K562 (cell line): Measurements from ENCODE around the gene KLK7. TPM values are rescaled to one million over a fixed set of nuclear protein-coding genes. Genes with fewer than 3 reads are reported as not detected.

Experiments
- ATAC-seq: fragments of 200-7000 bp; cut with Tn5 transposase; 3 replicates; pipeline ENCODE4 v1.9.1; 2020; ENCODE audit warnings: moderate library complexity
- BruUV-seq: library from RNA; stranded (reverse); fragments of 400-500 nt; replicated peaks from 2 replicates; lab custom pipeline; 2021; lab: Mats Ljungman, UMichigan
- CTCF ChIA-PET: fragments of 300-600 bp; formaldehyde crosslinking; extraction: SDS; loops from one replicate; lab custom pipeline; 2021; ENCODE audit warnings: low intra/inter-chr PET ratio; lab: Yijun Ruan, JAX
- POLR2A ChIA-PET: fragments of 300-600, 350-650 bp; sonication (Branson Sonifier 250); formaldehyde crosslinking; extraction: SDS; loops from one replicate; lab custom pipeline; 2021; ENCODE audit warnings: antibody characterized with exemption, inconsistent platforms; lab: Yijun Ruan, JAX
- DNase-seq, 4 experiments: peaks; one replicate each; pipeline versions ENCODE4 v3.0.0 to v3.0.0-alpha.2; 2011 to 2018; ENCODE audit warnings: low spot score in 3 of 4, mixed read lengths in 3 of 4; ENCODE audit errors: extremely low read depth in 1 of 4
- FAIRE-seq: peaks from 2 replicates; lab custom pipeline; 2011; peaks lifted over from hg19 to GRCh38; lab: Jason Lieb, UNC
- H2AFZ ChIP-seq: 2 replicates; pipeline ENCODE4 v1.6.0; 2011; ENCODE audit warnings: low read depth, low read length, control low read depth, inconsistent platforms
- H3K27ac ChIP-seq: fragments of 200-600 bp; 3 replicates; pipeline ENCODE4 v1.8.0; 2011; ENCODE audit warnings: low read depth, mild to moderate bottlenecking, control low read depth, inconsistent platforms, low read length, moderate library complexity, mixed read lengths; ENCODE audit errors: extremely low read depth
- H3K27me3 ChIP-seq, 2 experiments: fragments of 300-600 bp in 1 of 2; 2 replicates in 1 of 2; 3 replicates in 1 of 2; pipeline versions ENCODE4 v1.6.0 to v1.8.0; 2011; ENCODE audit warnings: inconsistent platforms in 2 of 2, low read length in 2 of 2, mild to moderate bottlenecking in 1 of 2, mixed read lengths in 1 of 2, moderate library complexity in 1 of 2; ENCODE audit not compliant: control insufficient read depth in 2 of 2, insufficient read depth in 2 of 2
- H3K36me3 ChIP-seq: fragments of 300-600 bp; 3 replicates; pipeline ENCODE4 v1.8.0; 2011; ENCODE audit warnings: mild to moderate bottlenecking, low read length, inconsistent platforms; ENCODE audit not compliant: control insufficient read depth, insufficient read depth
- H3K4me1 ChIP-seq, 2 experiments: fragments of 200-600 bp in 1 of 2; replicated peaks in 1 of 2; 2 replicates in 1 of 2; 3 replicates in 1 of 2; pipeline versions ENCODE4 v1.5.1 to v1.8.0; 2011; ENCODE audit warnings: inconsistent platforms in 2 of 2, low read length in 2 of 2, mild to moderate bottlenecking in 1 of 2, mixed read lengths in 1 of 2, moderate library complexity in 1 of 2; ENCODE audit not compliant: control insufficient read depth in 2 of 2, insufficient read depth in 2 of 2
- H3K4me2 ChIP-seq: 2 replicates; pipeline ENCODE4 v1.6.1; 2011; ENCODE audit warnings: low read length, control low read depth, inconsistent platforms, mixed read lengths; ENCODE audit not compliant: insufficient read depth
- H3K4me3 ChIP-seq: fragments of 200-600 bp; sonication (generic), shearing (Covaris generic); 2 replicates; pipeline ENCODE4 v1.5.1; 2016; ENCODE audit warnings: control low read depth, inconsistent platforms
- H3K79me2 ChIP-seq: fragments of 200-600 bp; 3 replicates; pipeline ENCODE4 v1.8.0; 2011; ENCODE audit warnings: low read length, inconsistent platforms; ENCODE audit not compliant: control insufficient read depth, insufficient read depth
- H3K9ac ChIP-seq, 2 experiments: 2 replicates each; pipeline versions ENCODE4 v1.6.0 to v1.6.1; 2011; ENCODE audit warnings: low read depth in 2 of 2, low read length in 2 of 2, control low read depth in 1 of 2, inconsistent platforms in 1 of 2, mild to moderate bottlenecking in 1 of 2, mixed read lengths in 1 of 2; ENCODE audit not compliant: insufficient read depth in 1 of 2
- H3K9me1 ChIP-seq: one replicate; pipeline ENCODE4 v1.6.0; 2011; ENCODE audit warnings: inconsistent platforms, mild to moderate bottlenecking, low read length, moderate library complexity; ENCODE audit not compliant: control insufficient read depth, insufficient read depth
- H3K9me3 ChIP-seq: replicated peaks from 2 replicates; pipeline ENCODE4 v1.5.1; 2011; ENCODE audit warnings: low read depth, low read length, inconsistent platforms; ENCODE audit not compliant: control insufficient read depth, insufficient read depth
- H4K20me1 ChIP-seq: replicated peaks from 2 replicates; pipeline ENCODE4 v1.6.1; 2011; ENCODE audit warnings: low read length, inconsistent platforms, mixed read lengths; ENCODE audit not compliant: control insufficient read depth, insufficient read depth
- HMBOX1 ChIP-seq: sonication (generic); IDR thresholded peaks from 2 replicates; pipeline ENCODE4 v1.6.1; 2016
- SIRT6 ChIP-seq: IDR thresholded peaks from one replicate; pipeline ENCODE4 v1.6.1; 2012; ENCODE audit warnings: low read depth, mild to moderate bottlenecking, control low read depth, inconsistent platforms, low read length, moderate library complexity
- YY1 ChIP-seq, 3 experiments: IDR thresholded peaks; 2 replicates each; pipeline ENCODE4 v1.6.1; 2011; ENCODE audit warnings: low read length in 2 of 3, mild to moderate bottlenecking in 2 of 3, moderate library complexity in 2 of 3, borderline replicate concordance in 1 of 3, control low read depth in 1 of 3, low read depth in 1 of 3; ENCODE audit not compliant: insufficient read depth in 3 of 3, insufficient replicate concordance in 2 of 3, control insufficient read depth in 1 of 3, insufficient read length in 1 of 3; ENCODE audit errors: extremely low read depth in 1 of 3
- ZNF124 ChIP-seq: sonication (generic); formaldehyde crosslinking; IDR thresholded peaks from 2 replicates; pipeline ENCODE4 v1.8.1; 2022; ENCODE audit warnings: missing genetic modification reagents
- ZNF398 ChIP-seq: fragments of 250-450 bp; sonication (Bioruptor Pico); IDR thresholded peaks from 2 replicates; pipeline ENCODE4 v1.8.0; 2021; ENCODE audit warnings: moderate library complexity, mild to moderate bottlenecking, inconsistent platforms
- WGBS: fragments of 100-300 bp; shearing (Covaris generic); methylation state at CpG from one replicate; pipeline ENCODE4 v1.1.6; 2016; ENCODE audit warnings: low coverage, mixed read lengths; ENCODE audit not compliant: insufficient coverage; ENCODE audit errors: missing lambda C conversion rate; 5-methylcytosine and 5-hydroxymethylcytosine counted together
- in situ Hi-C: fragments of 300-500 bp; cut with MboI; formaldehyde crosslinking; loops from 4 replicates; pipeline ENCODE4 v1.15.0; 2018; ENCODE audit warnings: inconsistent platforms, mixed read lengths
- intact Hi-C: fragments of 100-400 bp; cut with micrococcal nuclease; formaldehyde crosslinking; loops from 2 replicates; pipeline ENCODE4 v1.14.2; 2022
- polyA plus RNA-seq, 8 experiments: library from polyadenylated mRNA; depleted of rRNA in 4 of 8; stranded (reverse) in 5 of 8; unstranded in 3 of 8; fragments of >200 nt; fragmentation: Nextera tagmentation in 2 of 8; fragmentation: Illumina TruSeq in 1 of 8; extraction: Ambion mirVana in 2 of 8; extraction: Trizol in 1 of 8; gene quantifications; 2 replicates each; pipeline versions ENCODE4 v1.2.1 to v1.2.3, GENCODE V29; 2011 to 2014; ENCODE audit warnings: inconsistent platforms in 1 of 8, missing spikeins in 1 of 8
- total RNA-seq, 7 experiments: library from RNA; depleted of rRNA in 6 of 7; stranded (reverse); fragments of >200 nt in 6 of 7; fragmentation: Illumina TruSeq in 2 of 7; extraction: Trizol in 2 of 7; gene quantifications; 2 replicates each; pipeline versions ENCODE4 v1.2.1 to v1.2.3, GENCODE V29; 2011 to 2021; ENCODE audit warnings: low replicate concordance in 1 of 7
- TF ChIP-seq, protein P1 (sequence below): fragments of 450-650 bp; IDR thresholded peaks from 2 replicates; pipeline ENCODE4 v1.6.1; 2016
- TF ChIP-seq, protein P2 (sequence below): IDR thresholded peaks from 2 replicates; pipeline ENCODE4 v1.6.1; 2012; ENCODE audit warnings: low read depth, low read length, improper control_type of control experiment, borderline replicate concordance

KLK7 gene
- total and polyA plus RNA-seq, 9 of the 15 experiments (the other 6 are each of a cell fraction or from before 2014, with no cell fraction given) = 0.03 TPM; not detected in 8

DNA sequence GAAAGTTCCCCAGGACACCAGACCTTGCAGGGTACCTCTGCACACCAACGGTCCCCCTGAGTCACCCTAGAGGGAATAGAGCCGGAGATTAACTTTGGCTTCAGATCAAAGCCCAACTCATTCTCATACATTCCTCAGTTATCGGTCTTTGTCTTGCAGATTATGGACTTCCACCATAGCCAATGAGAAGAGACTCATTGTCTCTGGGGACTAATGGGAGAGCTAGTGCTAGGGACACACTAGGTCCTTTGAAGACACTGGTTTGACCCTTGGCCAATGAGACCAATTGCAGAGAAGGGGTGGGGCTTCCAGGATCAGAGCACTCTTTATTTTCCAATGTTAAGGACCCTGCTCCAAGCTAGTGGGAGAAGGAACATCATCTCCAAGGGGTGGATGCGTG is 6.1 kb downstream of the KLK7 start:
- intact Hi-C loops = no loop called here
- ChIA-PET CTCF (interaction anchor here (0.6 kb wide), 1 partner anchor 618 kb away, joined by 4 read pairs; no protein-coding TSS in a partner anchor), POLR2A (no interaction called here)
- Histone ChIP-seq H3K27ac (no peak overlapping the region), H3K9me3 (no peaks in the 10 kb centered on the region), H3K9me1 (no peaks in the 10 kb centered on the region), H3K4me3 (no peak overlapping the region), H3K79me2 (no peaks in the 10 kb centered on the region), H3K9ac (no peak overlapping the region), H3K4me2 (no peak overlapping the region), H4K20me1 (no peaks in the 10 kb centered on the region), H3K4me1 (no peaks in the 10 kb centered on the region; a peak in 1 of 5 replicates), H3K36me3 (no peaks in the 10 kb centered on the region), H3K27me3 (peaks cover 2 to 14% of the 10 kb centered on the region in 2 experiments; a peak in 2 of 5 replicates), H2AFZ (no peak overlapping the region)
- 3% methylated on average over 4 of the region's 4 CpGs for WGBS
- TF ChIP-seq YY1 (IDR thresholded peaks at IDR 0.05; ENCODE audit: borderline replicate concordance in 1 of 3, control insufficient read depth in 1 of 3, extremely low read depth in 1 of 3, insufficient read depth in 3 of 3, insufficient read length in 1 of 3, insufficient replicate concordance in 2 of 3, low read depth in 1 of 3, low read length in 2 of 3) (no peak), HMBOX1 (no peak), ZNF124 (CRISPR knock-in tag) (no peak), SIRT6 (no peak), ZNF398 (no peak)
- TF ChIP-seq, protein P1, sequence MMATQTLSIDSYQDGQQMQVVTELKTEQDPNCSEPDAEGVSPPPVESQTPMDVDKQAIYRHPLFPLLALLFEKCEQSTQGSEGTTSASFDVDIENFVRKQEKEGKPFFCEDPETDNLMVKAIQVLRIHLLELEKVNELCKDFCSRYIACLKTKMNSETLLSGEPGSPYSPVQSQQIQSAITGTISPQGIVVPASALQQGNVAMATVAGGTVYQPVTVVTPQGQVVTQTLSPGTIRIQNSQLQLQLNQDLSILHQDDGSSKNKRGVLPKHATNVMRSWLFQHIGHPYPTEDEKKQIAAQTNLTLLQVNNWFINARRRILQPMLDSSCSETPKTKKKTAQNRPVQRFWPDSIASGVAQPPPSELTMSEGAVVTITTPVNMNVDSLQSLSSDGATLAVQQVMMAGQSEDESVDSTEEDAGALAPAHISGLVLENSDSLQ = peak; percentile 62; the same call in 1 of the 2 replicates
- TF ChIP-seq, protein P2, sequence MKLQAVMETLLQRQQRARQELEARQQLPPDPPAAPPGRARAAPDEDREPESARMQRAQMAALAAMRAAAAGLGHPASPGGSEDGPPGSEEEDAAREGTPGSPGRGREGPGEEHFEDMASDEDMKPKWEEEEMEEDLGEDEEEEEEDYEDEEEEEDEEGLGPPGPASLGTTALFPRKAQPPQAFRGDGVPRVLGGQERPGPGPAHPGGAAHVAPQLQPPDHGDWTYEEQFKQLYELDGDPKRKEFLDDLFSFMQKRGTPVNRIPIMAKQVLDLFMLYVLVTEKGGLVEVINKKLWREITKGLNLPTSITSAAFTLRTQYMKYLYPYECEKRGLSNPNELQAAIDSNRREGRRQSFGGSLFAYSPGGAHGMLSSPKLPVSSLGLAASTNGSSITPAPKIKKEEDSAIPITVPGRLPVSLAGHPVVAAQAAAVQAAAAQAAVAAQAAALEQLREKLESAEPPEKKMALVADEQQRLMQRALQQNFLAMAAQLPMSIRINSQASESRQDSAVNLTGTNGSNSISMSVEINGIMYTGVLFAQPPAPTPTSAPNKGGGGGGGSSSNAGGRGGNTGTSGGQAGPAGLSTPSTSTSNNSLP = no peak
- in situ Hi-C loops = no loop called here
- FAIRE-seq (no peak), ATAC-seq (no peak), DNase-seq (no peak)
- no TSS peak for BruUV-seq
